Hippocampal formation (tissue), 2 donors: ENCODE measurements around the gene C2orf49.
A peak's percentile ranks its signal among the peaks of the same experiment; 100 is the strongest.

Source experiments
- DNase-seq, 2 donors: peaks; one replicate each; lab custom pipeline; 2025; lab: John Stamatoyannopoulos, UW

Gene C2orf49

DNA sequence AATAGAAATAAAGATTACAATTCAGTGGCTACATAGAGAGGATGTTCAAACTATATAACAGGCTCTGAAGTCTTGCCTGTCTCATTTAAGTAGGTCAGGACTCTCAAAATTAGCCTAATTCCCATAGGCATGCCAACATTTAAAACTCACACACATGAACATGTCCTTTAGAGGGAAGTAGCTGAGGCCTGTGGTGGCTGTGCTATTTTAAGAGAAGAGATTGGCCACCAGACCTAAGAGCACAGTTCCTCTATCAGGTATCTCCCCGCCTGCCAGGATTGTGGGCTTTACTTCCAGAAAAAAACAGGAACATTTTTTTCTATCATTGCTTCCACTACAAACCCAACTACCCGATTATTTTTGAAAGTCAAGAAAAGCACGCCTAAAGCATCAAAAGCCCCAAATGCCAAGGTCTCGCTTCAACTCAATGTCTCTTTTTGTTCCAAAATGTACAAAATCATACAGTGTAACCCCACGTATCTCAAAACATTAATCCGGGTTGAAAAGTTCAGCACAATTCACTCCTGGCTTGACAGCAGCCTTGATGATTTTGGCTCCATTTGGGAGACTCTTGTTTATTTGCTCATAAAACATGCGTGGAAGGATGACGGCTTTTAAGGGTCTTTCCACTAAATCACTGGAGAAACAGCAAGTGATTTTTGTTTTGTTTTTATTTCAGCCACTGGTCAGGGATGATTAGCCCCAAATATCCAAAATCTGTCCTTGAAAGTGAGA, 46.3 kb downstream of the C2orf49 start:
- DNase-seq, result no peak

DNA sequence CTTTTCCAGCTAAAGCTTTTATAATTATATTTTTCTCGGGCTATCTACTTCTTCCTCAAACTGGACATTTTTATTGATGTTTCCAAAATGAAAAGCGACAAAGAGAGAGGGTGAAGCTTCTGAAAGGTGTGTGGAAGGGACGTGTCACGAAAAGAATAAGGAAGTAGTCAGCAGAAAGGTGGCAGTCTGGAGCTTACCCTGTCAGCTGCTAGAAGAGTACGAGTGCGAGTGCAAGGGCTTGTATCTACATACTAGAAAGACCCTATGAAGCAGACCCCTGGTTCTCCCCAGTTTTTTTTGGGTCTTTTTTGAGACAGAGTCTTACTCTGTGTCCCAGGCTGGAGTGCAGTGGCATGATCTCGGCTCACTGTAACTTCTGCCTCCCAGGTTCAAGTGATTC, 46.9 kb downstream of the C2orf49 start:
- no peak for DNase-seq

DNA sequence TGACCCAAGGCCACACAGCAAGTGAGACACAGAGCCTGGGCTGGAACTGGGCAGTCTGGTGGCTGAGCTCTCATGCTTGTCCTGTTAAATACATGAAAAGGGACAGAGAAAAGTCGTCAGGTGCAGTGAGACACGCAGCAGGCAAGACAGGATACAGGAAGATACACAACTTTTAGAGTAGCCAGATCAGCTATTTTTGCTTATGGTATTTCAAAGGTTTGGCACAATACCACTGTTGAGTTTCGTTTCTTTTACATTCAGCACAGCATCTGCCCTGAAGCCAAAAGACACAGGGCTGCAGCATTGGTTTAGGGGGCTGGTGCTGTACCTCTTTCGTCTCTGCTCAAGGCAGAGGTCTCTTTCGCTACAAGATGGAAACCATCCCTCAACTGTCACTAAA, 47.5 kb downstream of the C2orf49 start:
- no peak for DNase-seq

DNA sequence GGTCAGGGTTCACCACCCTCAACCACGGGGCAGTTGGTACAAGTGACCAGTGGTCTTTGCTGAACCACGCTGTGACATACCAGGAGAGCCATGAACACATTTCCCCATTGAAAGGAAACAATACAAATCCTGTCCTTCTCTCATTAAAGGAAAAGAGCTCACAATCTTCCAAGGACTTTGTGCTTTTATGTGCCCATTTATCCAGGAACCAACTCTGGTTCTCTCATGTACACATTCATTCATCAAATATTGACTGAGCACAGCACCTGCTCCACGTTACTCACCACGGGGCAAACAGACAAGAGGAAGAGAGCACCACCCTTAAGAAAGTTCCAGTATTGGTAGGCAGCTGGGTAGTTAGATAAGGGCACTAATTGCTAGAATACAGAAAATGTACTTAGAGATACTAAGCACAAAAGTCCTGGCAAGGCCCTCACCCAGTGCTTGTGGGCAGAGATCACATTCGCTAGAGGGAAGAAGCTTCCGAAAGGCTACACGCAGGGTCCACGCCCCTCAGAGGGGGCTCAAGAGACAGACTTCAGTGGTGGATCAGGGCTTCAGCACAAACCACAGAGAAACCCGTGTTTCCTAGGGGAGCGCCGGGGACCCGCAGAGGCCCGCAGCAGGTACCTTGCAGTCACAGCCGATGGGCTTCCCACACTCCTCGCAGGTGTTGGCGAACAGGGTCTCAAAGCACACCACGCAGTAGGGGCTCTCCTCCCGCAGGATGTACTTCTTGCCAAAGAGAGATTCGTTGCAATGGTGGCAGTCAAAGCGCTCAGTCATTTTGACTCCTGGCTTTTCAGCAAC, 48.6 kb downstream of the C2orf49 start:
- DNase-seq, result no peak

DNA sequence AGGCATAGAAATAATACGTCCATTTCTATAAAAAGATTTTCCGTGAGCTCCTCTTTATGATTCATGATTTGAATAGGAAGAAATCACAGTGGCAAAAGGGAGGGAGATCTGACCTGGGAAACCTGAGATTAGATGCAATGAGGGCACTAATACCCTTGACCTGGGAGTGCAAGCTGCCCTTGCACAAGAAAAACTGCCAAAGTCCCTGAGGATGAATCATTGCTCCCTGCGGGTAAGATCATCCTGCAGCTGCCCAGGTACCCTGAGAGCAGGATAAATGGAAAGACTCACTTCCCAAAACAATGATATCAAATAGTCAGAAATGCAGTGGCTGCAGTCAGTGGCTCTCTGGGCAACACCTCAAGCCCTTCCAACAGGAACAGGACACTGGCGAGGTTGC, 49.9 kb downstream of the C2orf49 start:
- DNase-seq, result no peak

DNA sequence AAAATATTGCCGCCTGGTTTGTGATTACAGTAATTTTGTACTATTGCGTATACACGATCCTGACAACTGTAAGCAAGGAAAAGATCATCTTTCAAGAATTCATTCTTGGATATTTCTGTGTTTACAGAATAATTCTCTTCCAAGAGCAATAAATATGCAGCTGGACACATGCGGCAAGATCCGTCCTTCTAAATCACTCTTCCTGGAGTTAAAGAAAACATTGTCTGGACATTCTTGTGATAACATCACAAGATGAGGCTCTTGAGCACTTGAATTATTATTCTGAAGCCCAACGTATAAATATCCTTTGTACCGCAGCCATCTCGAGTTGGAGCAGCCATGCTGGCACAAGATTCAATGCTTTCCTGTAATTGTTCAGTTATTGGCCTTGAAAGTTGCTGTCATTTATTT, 51.6 kb downstream of the C2orf49 start:
- no peak for DNase-seq

DNA sequence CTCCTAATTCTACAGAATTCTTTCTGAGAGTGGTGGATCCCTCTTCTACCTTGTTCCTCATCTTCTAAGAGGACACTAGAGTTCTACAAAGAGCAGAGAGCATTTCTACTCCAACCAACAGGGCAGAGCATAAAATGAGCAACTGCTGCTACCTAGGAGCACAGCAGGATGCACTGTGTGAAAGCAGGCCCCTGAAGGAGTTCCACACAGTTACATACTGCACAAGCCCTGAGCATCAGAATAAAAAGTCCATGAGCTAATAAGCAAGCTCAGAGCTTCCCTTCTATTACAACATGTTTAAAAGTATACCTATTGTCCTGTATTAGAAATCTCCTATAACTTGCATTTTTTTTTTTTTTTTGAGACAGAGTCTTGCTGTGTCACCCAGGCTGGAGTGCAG, 53.1 kb downstream of the C2orf49 start:
- DNase-seq, result no peak

DNA sequence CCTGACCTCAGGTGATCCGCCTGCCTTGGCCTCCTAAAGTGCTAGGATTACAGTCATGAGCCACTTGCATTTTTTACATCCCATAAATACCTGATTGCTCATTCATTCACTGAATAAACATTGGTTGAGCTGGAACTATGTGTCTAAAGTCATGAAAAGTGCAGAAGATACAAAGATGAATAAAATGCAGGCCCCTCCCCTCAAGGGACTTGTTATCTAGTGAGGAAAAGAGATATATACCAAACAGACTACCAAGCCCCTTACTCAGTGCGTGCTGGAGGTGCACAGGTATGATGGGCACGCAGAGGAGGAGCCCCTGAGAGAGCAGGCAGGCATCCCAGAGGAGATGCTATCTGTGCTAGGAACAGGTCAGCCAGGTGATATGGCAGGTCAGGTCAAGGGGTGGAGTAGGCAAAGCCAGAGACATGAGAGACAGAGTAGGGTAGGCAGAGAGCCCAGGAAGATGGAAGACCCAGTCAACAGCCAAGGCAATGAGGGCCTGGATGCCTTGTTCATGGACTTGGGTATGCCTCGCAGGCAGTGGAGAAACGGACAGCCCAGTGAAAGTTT, 53.8 kb downstream of the C2orf49 start:
- no peak for DNase-seq

DNA sequence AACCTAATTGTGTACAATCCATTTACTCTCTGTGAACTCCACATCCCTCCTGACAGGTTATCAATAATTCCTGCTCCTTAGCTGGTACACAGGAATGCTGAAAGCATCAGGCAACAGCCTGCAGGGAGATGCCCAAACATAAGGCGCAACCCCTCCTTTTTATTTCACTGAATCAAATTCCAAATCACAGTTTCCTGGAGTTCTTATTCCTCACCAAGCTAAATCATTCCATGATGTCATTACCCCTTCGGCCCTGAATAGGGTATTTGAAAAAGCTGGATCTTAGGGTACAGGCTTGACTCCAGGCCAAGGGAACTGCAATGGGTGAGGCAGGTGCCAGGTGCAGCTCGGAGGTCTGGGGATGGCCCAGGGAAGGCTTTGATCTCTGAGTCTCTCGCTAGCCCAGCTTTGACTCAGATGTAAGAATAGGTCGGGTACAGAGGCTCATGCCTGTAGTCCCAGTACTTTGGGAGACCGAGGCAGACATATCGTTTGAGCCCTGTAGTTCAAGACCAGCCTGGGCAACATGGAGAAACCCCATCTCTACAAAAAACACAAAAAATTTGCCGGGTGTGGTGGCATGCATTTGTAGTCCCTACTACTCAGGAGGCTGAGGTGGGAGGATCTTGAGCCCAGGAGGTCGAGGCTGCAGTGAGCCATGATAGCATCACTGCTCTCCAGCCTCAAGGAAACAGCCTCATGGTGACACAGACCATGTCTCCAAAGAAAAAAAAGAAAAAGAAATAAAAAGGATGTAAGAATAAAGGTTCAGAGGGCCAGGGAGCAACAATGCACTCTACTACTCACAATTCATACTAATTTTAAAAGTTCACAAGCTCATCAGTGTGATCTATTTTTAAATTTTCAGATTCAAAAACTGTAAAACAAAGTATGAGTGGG, 54.7 kb downstream of the C2orf49 start:
- DNase-seq, result no peak

DNA sequence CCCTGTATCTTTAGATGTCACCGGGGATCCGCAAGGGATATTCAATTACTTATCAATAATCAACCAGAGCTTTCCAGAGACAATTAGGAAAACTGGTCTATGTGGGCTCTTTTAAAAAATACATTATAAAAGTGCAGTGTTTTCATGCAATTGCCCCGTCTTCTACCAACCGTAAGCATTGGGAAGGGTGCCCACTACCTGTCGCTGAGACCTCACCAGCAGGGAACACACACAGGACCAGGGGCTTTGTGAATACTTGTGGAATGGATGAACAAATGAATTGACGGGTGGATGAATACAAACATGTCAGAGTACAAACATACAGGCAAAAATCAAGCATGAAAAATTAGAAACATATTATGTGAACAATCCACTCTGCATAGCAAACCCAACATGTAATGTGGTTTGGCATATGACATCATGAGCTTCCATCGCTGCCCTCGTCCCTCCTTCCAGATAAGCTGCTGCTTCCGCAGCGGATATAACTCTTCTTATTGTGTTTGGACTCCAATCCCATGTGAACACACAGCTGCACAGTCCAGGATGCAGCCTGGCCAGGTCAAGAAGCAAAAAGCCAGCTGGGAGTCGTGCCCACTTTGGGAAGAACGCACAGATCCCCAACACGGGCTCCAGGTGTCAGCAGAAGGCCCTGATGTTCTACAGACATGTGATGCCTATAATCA, 56.2 kb downstream of the C2orf49 start:
- DNase-seq, result no peak

DNA sequence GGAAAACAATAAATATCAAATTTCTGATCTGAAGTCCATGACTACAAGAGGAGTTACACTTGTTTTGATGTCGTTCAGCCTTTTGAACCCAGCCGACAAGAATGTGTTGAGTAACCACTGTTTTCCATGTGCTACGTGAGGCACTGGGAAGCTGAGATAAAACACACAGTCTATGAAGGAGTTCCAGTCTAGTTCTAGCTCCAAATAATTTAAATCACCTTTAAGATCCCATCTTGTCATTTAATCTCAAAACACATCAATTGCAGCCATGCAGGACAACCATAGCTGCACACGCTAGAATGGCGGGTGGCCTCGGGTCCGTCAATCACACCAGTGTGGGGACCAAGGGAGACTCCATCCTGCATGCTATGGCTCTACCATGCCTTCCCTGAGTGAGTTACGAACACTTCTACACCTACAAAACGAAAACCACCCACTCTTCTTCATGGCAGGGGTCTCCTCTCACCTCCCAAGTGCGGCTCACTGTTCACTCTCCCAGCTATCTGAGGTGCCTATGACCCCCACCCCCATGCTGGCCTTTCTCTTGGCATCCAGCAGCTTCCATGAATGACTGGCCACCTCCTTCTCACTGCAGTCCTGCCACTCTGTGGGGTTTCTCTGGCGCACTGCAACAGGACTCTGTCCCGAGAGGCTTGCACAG, 57.7 kb downstream of the C2orf49 start:
- no peak for DNase-seq

DNA sequence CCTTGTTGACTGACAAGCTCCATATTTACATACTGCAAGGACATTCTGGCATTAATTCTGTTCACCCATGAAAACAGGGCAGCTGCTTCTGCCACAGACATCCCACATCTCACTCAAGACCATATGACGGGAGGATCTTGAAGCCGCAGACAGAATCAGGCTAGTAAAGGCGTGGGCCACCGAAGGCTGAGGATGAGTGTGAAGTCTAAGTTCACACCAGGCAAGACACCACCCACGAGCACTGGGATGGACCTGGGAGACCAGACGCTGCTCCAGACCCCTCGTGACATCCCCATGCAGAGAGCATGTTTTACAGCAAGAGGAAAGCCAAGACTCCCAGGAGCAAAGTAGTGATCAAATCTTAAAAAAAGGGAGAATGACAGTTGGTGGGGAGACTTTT, 58.4 kb downstream of the C2orf49 start:
- DNase-seq, result no peak

DNA sequence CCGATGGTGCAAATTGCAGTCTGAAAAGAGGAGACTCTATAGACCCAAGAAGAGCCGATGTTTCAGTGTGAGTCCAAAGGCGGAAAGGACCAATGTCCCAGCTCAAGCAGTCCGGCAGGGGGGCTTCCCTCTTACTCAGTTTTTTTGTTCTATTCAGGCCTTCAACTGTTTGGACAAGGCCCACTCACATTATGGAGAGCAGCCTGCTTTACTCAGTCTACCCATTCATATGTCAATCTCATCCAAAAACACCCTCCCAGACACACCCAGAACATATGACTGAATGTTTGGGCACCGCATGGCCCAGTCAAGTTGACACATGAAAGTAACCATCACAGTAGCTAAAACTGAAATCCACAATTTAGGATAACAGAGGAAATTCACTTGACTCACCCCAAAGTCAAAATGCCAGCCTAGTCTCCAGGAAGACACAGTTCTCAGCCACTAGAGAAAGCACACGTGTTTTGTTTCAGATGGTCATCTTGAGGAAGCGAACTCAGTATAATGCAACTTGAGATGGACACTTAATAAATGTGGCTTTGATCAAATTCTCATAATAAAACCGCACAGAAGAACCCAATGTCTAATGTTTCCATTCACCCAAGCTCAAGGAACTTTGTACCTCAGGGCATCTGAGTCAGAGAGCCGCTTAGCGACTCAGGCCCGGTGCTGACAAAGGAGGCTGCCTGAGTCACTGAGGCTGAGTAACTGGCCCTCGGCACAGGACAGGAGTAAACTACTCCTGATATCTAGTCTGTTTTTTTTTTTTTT, 59.1 kb downstream of the C2orf49 start:
- no peak for DNase-seq

DNA sequence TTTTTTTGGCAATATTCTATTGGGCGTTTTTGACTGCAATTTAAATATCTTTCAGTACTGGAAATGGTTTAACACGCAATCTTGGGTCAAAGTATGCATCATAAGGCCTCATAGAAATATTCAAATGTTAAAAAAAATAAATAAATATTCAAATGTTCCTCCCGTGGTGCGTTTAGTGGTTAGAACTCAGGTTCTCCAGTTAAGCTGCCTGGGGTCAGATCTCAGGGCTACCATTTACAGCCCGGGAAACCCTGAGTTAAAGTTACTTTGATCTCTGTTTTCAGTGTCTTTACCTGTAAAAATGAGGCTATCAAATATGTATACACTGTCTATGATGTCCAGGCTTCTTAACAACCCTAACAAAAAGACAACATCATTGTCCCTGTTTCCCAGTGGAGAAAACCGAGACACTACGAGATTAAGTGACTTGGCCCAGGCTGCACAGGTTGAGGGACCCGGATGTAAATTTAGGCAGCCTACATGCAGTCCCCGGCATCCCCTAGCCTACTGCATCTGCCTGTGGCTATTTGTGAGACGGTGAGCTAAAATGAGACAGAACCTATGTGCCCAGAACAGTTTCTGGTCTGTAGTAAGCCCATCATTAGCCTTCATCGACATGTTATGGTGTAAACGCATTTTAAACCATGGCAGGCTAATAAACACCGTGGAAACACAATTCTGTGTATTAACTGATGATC, 59.8 kb downstream of the C2orf49 start:
- DNase-seq, result no peak

DNA sequence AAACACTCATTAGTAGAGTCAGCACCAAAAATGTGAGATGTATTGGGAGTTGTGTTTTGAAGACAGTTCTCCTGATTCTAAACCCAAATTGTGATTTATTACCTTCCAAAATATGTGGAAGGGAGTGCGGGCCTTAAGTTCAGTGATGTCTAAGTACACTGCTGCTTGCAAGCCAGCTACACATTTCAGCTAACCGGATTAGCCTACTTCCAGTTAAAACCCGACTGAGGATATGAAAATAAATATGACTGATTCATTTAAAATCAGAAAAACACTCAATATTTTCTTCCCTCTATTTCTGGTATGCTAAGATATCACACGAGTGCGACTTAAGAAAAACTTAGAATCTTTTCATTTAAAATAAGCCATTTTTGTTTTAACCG, 60.6 kb downstream of the C2orf49 start:
- no peak for DNase-seq

DNA sequence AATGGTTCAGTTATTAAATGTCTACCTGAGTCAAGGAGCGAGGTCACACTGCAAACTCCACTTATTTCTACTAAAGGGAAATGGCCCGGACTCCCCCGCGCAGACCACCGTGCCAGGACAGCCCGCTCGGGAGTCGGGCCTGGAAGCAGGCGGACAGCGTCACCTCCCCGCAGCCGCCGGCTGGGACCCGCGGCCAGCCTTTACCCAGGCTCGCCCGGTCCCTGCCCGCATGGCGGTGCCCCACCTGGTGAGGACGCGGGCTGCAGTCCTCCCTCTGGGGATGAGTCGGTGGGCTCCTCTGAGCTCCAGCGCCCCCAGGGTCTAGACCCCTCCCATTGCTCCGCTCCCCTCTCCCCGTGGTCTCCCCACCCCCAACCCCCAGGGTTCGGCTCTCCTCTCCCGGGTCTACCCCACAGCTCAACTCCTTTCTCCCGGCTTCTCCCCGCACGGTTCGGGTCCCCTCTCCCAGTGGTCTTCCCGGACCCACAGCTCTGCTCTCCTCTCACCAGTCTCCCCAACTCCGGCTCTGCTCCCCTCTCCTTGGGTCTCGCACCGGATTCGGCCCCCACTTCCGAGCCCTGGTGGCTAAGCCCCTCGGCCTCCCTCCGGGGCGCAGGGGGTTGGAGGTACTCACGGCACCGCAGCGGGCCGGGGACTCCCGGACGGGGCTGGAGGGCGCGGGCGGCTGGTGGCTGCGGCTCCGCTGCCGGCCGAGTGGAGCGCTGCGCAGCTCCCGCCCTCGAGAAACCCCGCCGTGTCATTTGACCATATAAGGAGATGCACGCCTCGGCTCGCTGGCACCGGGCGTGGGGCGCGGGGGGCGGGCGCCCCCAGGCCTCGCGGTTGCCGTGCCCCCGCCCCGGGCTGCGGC, 61.2 kb downstream of the C2orf49 start, which contains the start of gene FHL2:
Gene FHL2, minus strand, starts transcription at position 716 of the 871 bp plus-strand sequence. CDS start 12,535 bp downstream, outside the sequence.
- peak in 1 of 2 donors; percentile 12 for DNase-seq
